ENCODE results near the gene ZNF525.
"Not testable (repeated sequence)": the region's sequence is repeated elsewhere in the genome, so short reads cannot be mapped to it uniquely, and the experiment has no call there.

Gene ZNF525

DNA sequence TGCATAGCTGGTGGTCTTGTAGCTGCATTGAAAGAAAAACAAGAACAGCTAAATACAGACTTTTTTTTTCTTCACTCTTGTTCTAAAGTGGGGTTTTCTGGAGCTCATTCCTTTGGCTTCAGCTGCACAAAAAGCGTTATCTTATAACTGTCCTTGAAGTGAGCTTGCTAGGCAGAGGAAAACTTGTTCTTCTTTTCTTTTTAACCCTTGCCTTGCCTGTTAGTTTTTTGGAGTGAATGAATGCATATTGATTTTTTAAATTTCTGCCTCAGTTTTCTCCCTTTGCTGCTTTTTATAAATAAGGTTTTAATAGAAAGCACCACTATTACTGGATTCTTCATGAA, 31.0 kb downstream of the ZNF525 start:
- peak overlapping the region in 1 of 2 donors; percentile 66 for H3K4me3 ChIP-seq (replicated peaks in 1 of 2; ENCODE audit: low read depth in 2 of 2, low read length in 2 of 2)
- no peak for DNase-seq (ENCODE audit: low read depth in 2 of 2)
- TF ChIP-seq, protein P1, sequence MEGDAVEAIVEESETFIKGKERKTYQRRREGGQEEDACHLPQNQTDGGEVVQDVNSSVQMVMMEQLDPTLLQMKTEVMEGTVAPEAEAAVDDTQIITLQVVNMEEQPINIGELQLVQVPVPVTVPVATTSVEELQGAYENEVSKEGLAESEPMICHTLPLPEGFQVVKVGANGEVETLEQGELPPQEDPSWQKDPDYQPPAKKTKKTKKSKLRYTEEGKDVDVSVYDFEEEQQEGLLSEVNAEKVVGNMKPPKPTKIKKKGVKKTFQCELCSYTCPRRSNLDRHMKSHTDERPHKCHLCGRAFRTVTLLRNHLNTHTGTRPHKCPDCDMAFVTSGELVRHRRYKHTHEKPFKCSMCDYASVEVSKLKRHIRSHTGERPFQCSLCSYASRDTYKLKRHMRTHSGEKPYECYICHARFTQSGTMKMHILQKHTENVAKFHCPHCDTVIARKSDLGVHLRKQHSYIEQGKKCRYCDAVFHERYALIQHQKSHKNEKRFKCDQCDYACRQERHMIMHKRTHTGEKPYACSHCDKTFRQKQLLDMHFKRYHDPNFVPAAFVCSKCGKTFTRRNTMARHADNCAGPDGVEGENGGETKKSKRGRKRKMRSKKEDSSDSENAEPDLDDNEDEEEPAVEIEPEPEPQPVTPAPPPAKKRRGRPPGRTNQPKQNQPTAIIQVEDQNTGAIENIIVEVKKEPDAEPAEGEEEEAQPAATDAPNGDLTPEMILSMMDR (IDR thresholded peaks at IDR 0.05; ENCODE audit: low read depth, low read length), result no peak

DNA sequence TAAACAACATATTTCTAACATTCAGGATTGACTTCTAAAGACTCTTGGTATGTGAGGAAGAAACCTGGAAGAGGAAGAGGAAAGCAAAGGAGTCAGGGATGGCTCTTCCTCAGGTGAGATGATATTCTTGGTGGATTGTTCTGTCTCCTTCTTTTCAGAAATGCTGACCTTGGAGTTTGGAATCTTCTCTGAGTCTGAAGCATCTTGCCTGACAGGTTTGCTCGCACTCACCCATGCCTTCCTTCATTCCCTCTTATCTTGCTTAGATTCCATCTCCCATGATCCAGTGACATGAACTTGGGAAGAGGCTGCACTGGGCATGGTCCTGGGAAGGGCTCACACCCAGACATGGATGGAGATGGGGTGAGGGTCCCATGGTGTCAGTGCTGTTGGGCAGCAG, 32.4 kb downstream of the ZNF525 start:
- not testable (repeated sequence) for DNase-seq (ENCODE audit: low read depth in 2 of 2)

DNA sequence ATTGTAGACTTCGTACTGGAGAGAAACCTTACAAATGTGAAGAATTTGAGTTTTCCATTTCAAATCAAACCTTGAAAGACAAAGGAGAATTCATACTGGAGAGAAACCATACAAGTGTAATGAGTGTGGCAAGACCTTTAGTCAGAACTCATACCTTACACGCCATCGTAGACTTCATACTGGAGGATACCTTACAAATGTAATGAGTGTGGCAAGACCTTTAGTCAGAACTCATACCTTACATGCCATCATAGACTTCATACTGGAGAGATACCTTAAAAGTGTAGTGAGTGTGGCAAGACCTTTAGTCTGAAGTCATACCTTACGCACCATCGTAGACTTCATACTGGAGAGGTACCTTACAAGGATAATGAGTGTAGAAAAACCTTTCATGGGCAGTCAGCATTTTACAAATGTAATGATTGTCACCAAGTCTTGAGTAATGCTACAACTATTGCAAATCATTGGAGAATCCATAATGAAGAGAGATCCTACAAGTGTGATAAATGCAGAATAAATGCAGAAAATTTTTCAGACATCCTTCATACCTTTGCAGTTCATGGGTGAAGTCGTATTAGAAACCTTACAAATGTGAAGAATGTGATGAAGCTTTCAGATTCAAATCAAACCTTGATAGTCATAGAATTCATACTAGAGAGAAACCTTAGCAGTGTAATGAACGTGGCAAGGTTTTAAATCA, 44.1 kb downstream of the ZNF525 start:
- H3K4me3 ChIP-seq (replicated peaks in 1 of 2; ENCODE audit: low read depth in 2 of 2, low read length in 2 of 2), result no peak overlapping the region
- TF ChIP-seq, protein P1 (IDR thresholded peaks at IDR 0.05; ENCODE audit: low read depth, low read length), result no peak
- DNase-seq (ENCODE audit: low read depth in 2 of 2), result no peak

More for the DNA sequence above, 32.4 kb downstream of the ZNF525 start:
- not testable (repeated sequence) for H3K4me3 ChIP-seq (replicated peaks in 1 of 2; ENCODE audit: low read depth in 2 of 2, low read length in 2 of 2)

DNA sequence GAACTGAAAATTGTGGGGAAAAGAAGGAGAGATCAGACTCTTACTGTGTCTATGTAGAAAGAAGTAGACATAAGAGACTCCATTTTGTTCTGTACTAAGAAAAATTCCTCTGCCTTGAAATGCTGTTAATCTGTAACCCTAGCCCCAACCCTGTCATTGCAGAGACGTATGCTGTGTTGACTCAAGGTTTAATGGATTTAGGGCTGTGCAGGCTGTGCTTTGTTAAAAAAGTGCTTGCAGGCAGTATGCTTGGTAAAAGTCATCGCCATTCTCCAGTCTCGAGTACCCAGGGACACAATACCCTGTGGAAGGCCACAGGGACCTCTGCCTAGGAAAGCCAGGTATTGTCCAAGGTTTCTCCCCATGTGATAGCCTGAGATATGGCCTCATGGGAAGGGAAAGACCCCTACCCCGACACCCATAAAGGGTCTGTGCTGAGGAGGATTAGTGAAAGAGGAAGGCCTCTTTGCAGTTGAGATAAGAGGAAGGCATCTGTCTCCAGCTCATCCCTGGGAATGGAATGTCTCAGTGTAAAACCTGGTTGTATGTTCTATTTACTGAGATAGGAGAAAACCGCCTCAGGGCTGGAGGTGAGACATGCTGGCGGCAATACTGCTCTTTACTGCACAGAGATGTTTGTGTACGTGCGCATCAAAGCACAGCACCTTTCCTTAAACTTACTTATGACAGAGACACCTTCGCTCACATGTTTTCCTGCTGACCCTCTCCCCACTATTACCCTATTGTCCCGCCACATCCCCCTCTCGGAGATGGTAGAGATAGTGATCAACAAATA, 55.2 kb downstream of the ZNF525 start:
- DNase-seq (ENCODE audit: low read depth in 2 of 2); H3K4me3 ChIP-seq (replicated peaks in 1 of 2; ENCODE audit: low read depth in 2 of 2, low read length in 2 of 2): not testable (repeated sequence)

DNA sequence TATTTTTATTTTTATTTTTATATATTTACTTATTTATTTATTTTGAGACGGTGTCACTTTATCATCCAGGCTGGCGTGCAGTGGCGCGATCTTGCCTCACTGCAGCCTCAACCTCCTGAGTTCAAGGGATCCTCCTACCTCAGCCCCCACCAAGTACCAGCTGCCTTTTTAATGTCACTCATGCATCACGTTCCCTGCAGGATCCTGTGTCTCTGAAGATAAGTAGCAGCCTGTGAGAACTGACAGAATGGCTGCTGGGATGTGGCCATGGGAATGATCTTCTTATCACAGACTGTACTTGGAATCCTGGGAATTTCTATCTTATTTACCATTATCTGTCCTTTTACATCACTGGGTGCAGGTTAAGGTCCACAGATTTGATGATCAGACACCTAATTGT, 57.0 kb downstream of the ZNF525 start:
- DNase-seq (ENCODE audit: low read depth in 2 of 2), result no peak
- TF ChIP-seq, protein P1 (IDR thresholded peaks at IDR 0.05; ENCODE audit: low read depth, low read length), result no peak
- no peak overlapping the region for H3K4me3 ChIP-seq (replicated peaks in 1 of 2; ENCODE audit: low read depth in 2 of 2, low read length in 2 of 2)

DNA sequence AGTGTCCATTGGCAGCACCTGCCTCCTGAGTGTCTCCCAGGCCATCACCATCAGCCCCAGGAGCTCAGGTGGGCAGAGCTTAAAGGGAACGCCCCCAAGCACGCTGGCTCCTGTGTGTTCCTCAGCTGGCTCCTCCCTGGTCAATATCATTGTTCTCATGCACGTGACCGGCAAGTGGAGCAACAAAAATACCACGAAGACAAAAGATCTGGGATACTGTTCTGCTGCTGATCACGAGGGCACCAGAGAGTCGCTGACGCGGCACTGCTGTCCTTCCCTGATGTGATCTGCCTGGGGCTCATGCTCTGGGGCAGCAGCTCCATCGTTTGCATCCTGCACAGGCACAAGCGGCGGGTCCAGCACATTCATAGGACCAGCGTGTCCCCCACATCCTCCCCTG, 57.6 kb downstream of the ZNF525 start:
- H3K4me3 ChIP-seq (replicated peaks in 1 of 2; ENCODE audit: low read depth in 2 of 2, low read length in 2 of 2); DNase-seq (ENCODE audit: low read depth in 2 of 2): not testable (repeated sequence)

DNA sequence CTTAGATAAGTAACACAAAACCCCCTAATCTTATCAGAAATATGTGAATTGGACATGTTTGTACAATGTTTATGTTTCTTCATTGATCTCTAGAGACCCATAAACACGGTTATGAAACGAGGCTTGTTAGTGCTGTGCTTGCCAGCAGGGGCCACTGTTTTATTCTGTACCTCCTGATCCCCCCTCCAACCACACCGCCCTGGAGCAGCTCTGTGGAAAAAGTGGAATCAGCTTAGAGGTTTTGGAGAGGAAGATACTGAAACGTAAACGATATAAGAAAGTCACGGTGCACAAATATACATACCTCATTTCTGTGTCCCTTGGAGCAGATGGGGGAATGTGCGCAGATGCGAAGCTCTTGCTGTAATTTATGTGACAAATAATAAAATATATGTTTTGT, 58.2 kb downstream of the ZNF525 start:
- not testable (repeated sequence) for H3K4me3 ChIP-seq (replicated peaks in 1 of 2; ENCODE audit: low read depth in 2 of 2, low read length in 2 of 2)
- peak in 1 of 2 donors; percentile 28 for DNase-seq (ENCODE audit: low read depth in 2 of 2)

DNA sequence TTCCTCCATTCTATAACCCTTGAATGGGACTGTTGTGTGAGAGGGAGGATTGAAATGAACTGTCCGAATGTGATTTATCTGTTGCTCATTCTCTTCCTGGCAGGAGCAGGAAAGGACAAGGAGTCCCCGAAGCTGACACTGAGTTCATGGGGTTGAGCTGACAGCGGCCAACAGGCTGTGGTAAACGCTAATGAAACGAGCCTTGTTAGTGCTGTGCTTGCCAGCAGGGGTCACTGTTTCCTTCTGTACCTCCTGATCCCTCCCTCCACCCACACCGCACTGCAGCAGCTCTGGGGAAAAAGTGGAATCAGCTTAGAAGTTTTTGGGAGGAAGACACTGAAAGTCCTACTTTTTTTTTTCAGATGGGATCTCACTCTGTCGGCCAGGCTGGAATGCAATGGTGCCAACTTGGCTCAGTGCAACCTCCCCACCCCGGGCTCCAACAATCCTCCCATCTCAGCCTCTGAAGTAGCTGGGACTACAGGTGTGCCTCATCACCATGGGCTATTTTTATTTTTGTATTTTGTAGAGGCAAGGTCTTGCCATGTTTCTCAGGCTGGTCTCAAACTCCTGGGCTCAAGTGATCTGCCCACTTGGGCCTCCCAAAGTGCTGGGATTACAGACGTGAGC, 59.6 kb downstream of the ZNF525 start:
- TF ChIP-seq, protein P1 (IDR thresholded peaks at IDR 0.05; ENCODE audit: low read depth, low read length), result peak; percentile 85
- no peak overlapping the region for H3K4me3 ChIP-seq (replicated peaks in 1 of 2; ENCODE audit: low read depth in 2 of 2, low read length in 2 of 2)
- DNase-seq (ENCODE audit: low read depth in 2 of 2), result peak; percentile 77 to 80
